GM18873 (cell line): ENCODE results near the gene GGT6.

Experiments
- ATAC-seq: cut with Tn5 transposase; IDR thresholded peaks from one replicate; pipeline ENCODE4 v1.9.1; 2021; ENCODE audit warnings: mild to moderate bottlenecking, moderate library complexity, moderate number of reproducible peaks; ENCODE audit not compliant: unreplicated experiment, low FRiP score

The GGT6 gene

GRCh38 chr17:4530799-4531730 is 29.3 kb downstream of the GGT6 start:
- ATAC-seq = no peak

- no peak for ATAC-seq
Observed at GRCh38 chr17:4529533-4530152, 30.7 kb downstream of the GGT6 start.

GRCh38 chr17:4527566-4528125 is 32.7 kb downstream of the GGT6 start:
- no peak for ATAC-seq

- no peak for ATAC-seq
Observed at GRCh38 chr17:4527134-4527533, 33.2 kb downstream of the GGT6 start.

- no peak for ATAC-seq
Observed at GRCh38 chr17:4525691-4526397, 34.5 kb downstream of the GGT6 start.

DNA sequence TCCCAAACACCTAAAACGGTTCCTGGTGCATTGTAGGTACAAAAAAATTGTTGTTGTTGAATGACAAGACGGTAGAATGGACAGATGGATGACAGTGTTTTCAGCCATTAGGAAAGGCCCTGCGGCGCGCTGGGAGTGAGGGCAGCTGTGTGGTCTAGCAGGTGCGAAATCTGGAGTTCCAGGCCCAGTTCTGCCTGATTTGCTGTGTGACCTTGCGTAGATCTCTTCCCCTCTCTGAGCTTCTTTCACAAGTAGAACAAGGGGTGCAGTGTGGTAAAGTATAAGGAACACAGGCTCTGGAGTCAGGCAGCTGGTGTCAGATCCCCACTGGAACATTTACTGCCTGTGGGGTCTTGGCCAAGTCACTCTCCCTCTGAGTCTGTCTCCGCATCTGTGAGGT is 36.4 kb downstream of the GGT6 start:
- ATAC-seq = no peak

DNA sequence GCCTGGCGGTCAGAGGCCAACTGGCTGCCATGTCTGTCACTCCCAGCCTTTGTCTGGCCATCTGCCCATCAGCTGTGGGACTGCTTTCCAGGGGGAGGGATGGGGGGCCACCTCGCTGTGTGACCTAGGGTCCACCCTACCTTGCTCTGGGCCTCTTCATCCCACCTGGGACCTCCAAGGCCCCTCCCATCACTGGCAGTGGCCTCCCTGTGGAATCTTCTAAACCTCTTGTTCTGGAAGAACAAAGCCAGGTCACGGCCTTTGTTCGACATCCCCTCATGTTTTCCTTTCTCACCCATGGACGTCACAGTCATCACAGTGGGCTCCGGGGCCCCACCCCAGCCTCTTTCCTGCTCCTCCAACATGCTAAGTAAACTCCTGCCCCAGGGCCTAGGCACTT is 37.7 kb downstream of the GGT6 start:
- no peak for ATAC-seq

GRCh38 chr17:4520894-4521600 is 39.3 kb downstream of the GGT6 start:
- no peak for ATAC-seq

DNA sequence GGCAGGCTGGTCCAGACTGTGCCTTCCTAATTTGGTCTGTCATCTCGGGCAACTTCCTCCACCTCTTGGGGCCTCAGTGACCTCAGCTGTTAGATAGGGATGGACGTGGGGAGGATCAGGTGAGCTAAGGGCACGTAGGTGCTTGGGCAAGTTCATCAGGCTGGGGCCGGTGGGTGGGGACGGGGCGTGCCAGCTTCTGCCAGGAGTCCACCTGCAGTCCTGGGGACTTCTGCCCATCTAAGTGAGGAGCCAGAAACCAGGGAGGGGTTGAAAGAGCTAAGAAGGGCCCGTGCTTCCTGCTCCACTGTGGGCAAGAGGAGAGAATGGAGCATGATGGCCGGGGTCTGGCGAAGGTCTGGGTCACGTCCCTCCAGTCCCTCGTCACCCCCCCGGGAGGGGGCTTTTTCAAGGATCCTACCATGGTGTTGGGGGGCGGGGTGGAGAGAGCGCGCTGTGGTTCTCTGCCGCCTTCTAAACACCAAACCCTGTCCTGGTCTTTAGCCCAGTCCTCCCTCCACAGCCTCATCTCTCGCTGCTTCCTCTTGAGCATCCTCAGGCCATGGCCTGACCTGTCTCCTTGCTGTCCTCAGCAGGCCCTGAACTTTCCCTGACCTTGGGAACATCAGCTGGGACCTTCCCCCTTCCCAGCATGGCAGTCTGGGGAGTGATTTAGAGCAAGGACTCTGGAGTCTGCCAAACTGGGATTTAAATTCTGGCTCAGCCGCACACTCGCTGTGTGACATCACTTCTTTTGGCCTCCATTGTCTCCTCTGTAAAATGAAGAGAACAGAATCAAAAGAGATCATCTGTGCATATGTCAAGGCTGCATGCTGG is 40.1 kb downstream of the GGT6 start:
- ATAC-seq = no peak

- no peak for ATAC-seq
Observed at GRCh38 chr17:4519361-4519788, 41.0 kb downstream of the GGT6 start.

DNA sequence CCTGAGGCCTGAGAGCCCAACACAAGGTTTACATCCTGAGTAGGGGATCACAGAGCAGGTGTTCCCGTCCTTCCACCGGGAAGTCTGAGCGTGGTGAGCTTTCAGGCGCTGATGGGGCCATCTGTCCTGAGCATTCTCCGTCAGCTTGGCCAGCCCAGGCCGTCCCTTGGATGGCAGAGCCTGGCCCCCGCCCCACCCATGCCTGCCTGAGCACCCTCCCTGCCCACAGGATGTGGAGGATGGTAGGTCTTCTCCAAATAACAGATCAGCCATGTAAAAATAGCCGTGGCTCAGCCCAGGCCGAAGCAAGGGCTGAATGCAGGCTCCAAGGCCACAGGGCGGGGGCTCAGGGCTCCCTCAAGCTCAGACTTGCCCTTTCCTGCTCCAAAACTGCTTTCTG is 41.5 kb downstream of the GGT6 start:
- no peak for ATAC-seq

DNA sequence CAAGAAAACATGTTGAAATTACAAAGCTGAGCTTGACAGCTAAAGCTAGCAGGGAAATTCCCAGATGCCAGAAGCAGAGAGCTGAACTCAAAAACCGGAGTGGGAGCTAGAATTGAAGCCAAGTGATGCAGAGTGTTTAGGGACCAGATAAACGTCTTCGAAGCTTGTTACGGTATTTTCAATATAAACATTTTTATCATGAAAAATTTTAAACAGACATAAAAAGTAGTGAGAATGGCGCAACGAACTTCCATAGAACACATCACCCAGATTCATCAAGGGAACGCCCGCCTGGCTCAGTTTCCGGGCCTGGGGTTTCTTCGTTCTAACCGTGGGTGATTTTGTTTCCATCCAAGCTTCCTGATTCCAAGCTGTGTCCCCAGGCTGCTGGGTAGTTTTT is 43.6 kb downstream of the GGT6 start:
- no peak for ATAC-seq

DNA sequence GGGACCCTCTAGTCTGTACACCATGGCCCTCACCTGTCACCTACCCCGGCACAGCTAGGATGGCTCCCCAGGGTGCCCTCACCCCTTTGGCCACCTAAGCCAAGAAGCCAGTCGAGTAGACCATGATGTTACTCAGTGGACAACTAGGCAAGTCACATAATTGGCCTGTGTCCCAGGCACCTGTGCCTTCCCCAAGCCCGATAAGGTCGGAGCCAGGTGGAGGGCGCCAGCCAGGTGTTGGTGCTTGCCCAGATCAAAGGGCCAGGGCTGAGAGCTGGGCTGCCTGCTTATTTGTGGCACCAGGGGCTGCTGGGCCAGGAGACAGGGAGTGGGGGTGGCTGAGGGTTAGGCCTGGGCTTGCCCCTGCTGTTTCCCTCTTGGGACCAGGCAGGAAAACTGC is 44.9 kb downstream of the GGT6 start:
- ATAC-seq = no peak

- ATAC-seq = no peak
Observed at GRCh38 chr17:4514779-4515178, 45.6 kb downstream of the GGT6 start.

DNA sequence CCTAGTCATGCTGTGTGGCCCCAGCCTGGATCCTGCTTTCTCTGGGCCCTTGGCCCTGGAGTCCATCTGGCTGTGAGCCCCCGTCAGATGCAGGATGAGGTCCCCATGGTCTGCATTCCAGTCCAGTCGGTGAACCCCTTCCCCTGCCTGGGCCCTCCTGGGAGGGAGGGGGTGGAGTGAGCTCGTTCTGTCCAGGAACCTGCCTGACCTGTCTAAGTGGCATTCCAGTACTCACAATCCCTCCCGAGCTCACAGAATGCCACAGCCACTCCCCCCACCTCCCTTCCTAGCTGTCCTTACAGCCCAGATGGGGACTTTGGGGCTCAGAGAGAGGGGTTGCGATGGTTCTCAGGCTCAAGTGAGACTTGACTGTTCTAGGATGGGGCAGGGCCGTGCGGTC is 46.2 kb downstream of the GGT6 start:
- ATAC-seq = no peak

DNA sequence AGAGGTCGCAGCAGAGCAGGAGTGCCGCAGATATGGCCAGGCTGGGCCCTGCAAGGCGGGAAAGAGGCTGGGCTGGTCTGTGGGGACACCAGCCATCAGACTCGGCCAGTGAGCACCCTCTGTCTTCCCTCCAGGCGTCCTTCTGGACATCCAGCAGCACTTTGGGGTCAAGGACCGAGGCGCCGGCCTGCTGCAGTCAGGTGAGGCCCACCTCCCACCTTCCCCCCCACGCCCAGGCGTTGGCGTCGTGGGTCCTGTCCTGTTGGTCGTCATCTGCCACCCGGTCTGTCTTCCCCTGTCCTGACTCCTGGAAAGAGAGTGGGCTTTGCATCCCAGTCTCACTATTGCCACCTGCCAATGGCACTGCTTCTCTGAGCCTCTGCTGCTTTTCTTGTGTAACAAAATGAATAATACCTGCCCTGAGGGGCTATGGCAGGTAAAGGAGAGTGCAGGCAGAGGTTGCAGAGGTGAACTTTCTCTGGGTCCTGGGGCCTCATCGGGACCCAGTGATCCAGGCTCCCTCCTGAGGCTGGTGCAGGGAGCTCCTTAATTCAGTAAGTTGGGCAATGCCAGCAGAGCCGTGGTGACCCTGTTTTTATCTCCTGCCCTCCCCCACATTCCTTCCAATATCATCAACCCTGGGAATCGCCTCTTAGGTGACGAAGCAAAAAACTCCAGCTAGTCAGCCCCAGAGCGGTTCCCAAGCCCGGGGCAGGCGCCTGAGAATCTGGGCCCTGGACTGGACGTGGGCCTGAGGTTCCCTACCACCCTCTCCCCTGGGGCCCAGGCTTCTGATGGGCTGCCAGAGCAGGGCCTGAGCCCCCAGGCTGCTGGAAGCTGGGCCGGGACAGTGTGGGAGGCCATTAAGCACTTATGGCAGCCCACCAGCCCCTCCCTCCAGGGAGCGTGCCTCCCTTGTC is 47.0 kb downstream of the GGT6 start:
- ATAC-seq = no peak

- no peak for ATAC-seq
Observed at GRCh38 chr17:4512156-4513112, 47.9 kb downstream of the GGT6 start.
